ENCODE measurements around the gene THUMPD1.
"Not testable (repeated sequence)": the region's sequence is repeated elsewhere in the genome, so short reads cannot be mapped to it uniquely, and the experiment has no call there.

GRCh38 chr16:20717718-20718117 is 23.9 kb downstream of the THUMPD1 start:
- not testable (repeated sequence) for TF ChIP-seq CTCF, POLR2A (IDR thresholded peaks at IDR 0.05)
